GM10847 (cell line): ENCODE data around the gene ZNF770.

Experiments used
- POLR2A ChIP-seq: IDR thresholded peaks from 2 replicates; pipeline ENCODE4 v1.6.1; 2011; ENCODE audit not compliant: insufficient read length; ENCODE audit errors: extremely low read depth

Gene ZNF770

DNA sequence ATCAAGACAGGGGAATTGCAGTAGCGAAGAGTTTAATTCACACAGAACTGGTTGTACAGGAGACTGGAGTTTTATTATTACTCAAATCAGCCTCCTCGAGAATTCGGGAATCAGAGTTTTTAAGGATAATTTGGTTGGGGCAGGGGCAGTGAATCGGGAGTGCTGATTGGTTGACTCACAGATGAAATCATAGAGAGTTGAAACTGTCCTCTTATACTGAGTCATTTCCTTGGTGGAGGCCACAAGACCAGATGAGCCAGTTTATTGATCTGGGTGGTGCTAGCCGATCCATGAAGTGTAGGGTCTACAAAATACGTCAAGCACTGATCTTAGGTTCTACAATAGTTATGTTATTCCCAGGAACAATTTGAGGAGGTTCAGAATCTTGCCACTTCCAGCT, 5.3 kb upstream of the ZNF770 start:
- no peak for TF ChIP-seq POLR2A

GRCh38 chr15:34987609-34988026, 469 bp downstream of the ZNF770 start:
- TF ChIP-seq POLR2A: no peak

DNA sequence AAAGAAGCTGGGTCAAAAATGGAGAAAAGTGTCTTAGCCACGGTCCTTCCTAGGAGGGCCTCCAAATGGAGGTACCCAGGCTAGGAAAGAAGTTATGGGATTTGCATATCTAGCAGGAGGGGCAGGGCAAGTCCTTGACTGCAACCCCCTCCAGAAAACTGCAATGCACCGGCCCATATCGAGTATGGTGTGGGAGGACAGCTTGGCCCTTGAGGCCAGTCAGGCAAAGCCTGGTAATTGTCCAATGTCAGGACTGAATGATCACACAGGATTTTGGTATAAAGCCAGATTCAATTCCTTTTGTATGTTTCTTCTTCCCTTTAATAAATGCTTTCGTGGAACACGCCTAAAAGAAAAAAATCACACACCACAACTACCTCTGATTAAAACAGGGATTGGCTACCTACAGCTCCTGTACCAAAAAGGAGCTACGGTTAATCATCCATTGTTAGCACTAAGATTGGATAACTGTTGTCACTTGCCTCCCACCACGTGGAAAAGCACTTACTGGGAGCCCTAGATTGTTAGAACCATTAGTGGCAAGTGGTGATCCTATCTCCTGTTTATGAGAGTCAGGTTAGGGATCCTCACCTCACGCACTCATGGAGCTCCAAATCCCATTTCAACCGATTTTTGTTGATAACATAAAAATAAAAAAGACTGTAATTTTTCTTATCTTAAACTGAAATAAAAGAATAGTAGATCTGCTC, 1.2 kb downstream of the ZNF770 start:
- TF ChIP-seq POLR2A: no peak

- no peak for TF ChIP-seq POLR2A
These were observed 1.8 kb downstream of the ZNF770 start for GRCh38 chr15:34986326-34986725.

DNA sequence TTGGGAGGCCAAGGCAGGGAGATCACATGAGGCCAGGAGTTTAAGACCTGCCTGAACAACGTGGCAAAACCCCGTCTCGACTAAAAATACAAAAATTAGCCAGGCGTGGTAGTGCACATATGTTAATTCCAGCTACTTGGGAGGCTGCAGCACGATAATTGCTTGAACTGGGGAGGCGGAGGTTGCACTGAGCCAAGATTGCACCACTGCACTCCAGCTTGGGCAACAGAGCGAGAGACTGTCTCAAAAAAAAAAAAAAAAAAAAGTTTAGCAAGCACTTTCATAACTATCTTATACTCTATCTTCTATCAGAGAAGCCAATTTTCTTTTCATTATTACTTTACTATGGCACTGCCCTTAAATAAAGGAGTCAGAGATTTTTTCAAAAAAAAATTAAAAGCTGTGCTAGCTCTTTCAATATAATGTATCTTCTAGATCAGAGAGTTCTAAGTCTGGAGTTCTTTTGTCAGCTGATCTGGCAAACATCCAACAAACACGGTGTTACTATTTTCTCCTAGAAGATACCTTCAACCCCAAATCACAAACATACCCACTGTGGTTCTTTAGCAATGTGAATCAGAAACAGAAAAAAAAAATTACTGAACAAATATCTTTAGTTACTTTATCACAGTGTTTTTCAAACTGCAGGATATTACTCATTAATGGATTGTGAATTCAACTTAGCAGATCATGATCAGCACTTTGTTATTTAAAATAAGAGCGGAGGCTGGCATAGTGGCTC, 3.0 kb downstream of the ZNF770 start:
- no peak for TF ChIP-seq POLR2A

DNA sequence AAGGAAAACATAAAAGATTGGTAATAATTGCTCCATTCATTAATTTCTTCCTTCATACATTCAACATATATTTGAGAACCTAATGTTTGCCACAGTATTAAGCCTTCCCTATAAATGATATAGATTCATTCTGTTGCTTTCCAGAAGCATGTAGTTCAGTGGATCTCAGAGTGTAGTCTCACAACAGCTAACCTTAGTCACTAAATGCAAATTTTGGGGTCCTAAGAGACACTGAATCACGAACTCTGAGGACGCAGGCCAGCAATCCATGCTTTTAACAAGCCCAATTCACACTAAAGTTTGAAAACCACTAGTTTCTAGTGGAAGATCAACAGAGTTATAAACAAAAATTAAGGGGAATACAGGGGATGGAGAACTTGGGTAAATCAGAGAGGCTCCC, 11.3 kb downstream of the ZNF770 start:
- no peak for TF ChIP-seq POLR2A

- TF ChIP-seq POLR2A: no peak
These were observed 12.0 kb downstream of the ZNF770 start for GRCh38 chr15:34976073-34976472.

- TF ChIP-seq POLR2A: no peak
These were observed 14.6 kb downstream of the ZNF770 start for GRCh38 chr15:34973512-34973911.

DNA sequence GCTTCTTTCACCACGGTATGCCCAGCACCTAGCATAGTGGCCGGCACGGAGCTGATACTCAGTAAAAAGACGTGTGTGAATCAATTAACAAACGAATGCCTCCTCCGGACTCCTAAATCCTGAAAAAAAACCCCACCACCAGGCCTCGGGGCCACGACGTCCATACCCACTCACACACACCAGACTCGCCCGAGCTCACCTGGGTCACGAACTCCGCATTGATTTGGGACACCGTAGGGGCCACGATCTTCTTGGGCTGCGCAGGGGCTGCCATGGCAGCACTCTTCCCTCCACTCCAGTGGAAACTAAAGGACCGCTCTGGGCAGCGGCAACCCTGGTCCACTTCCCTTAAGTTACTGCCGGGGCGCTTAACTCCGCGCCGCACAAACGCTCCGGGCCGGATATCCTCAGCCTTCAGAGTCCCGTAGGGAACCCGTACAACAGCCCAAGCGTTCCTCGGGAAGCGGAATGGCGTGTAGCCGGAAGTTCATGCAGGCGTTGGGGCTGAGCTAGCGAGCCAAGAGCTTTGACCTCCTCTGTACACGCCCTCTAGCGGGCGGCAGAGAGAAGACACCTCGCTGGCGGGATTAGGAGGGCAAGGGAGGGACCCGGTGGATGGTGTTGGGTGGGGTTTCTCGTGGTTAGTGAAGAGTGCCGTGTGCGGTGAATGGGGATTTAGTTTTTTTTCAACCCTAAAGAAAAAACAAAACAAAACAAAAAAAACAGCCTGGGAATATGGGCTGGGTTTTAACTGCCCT, 18.6 kb downstream of the ZNF770 start, which contains the start of gene AQR:
Gene AQR (minus strand): TSS at position 403 of the 758 bp plus-strand sequence. CDS start 129 bp downstream, at position 274.
- TF ChIP-seq POLR2A: peak; percentile 81

DNA sequence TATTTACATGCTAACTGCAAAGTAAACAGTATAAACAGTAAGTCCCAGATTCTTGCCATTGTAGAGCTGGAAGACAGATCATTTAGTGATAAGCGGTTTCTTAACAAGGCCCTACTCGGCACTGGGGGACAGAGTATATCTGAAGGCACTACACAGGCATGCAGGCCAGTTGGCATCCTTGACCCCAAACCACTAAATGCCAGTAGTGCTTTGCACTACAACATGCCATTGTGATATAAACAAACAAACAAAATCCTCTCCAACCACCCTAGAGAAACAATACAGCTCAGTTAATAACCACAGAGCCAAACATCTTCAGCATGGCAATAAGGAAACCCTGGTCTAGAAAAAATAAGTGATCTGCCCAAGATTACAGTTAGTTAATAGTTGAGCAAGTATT, 23.8 kb downstream of the ZNF770 start:
- TF ChIP-seq POLR2A: no peak

- TF ChIP-seq POLR2A: no peak
These were observed 34.2 kb downstream of the ZNF770 start for GRCh38 chr15:34953851-34954250.

- TF ChIP-seq POLR2A: no peak
These were observed 35.6 kb downstream of the ZNF770 start for GRCh38 chr15:34952481-34952880.

DNA sequence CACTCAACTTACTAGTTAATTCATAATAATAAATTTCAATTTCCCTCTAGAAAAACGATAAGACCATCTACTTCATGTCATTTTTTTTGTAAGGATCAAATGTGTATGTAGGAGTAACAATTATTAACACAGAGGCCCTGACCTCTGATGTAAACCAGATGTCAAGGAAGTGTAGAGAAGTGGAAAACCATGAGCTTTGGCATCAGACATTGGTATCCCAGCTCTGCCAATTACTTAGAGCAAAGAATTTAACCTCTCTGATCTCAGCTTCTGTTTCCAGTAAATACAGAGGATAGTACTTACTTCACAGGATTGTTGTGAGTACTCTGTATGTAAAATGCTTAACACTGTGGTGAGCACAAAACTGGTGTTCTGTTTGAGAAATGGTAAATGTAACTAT, 36.1 kb downstream of the ZNF770 start:
- no peak for TF ChIP-seq POLR2A

DNA sequence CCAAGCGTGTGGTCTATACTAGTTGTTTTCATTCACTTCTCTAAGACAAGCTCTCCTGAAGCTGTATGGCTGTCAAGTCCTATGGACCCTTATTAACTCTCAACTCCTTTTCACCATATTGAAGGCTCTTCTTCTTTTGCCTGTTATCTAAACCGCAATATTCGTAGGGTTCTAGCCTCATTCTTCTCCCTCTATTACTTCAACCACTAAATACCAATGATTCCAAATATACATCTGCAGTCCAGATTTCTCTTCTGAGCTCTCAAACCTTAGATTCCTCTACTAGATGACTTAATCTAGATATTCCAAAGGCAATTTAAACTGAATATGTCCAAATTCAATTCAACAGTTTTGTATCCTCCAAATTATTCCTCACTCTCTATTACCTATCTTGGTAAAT, 43.2 kb downstream of the ZNF770 start:
- no peak for TF ChIP-seq POLR2A

DNA sequence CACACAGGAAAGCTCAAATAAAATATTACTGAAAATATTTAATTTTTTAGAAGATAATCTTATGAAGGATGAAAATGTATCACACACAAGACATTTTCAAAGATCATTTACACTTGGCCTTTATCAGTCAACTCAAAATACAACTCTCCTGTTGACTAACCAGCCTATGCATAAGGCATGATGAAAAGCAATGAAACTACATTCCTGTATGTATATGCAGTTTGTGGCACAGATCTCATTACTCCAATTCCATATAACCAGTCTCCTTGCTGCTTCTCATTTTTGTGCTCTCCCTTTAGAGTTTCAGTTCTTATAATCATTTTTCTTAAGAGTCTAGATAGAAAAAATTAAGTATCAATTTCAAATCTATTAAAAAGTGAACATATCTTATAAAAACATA, 44.4 kb downstream of the ZNF770 start:
- no peak for TF ChIP-seq POLR2A

GRCh38 chr15:34942363-34942762, 45.7 kb downstream of the ZNF770 start:
- TF ChIP-seq POLR2A: no peak
